SH-SY5Y (cell line): ENCODE data around the gene MIB2.
"Not testable (repeated sequence)": the region's sequence is repeated elsewhere in the genome, so short reads cannot be mapped to it uniquely, and the experiment has no call there.

Experiments
- GATA2 ChIP-seq: IDR thresholded peaks from 2 replicates; pipeline ENCODE4 v1.6.1; 2011; ENCODE audit warnings: mild to moderate bottlenecking, low read depth, low read length
- GATA3 ChIP-seq: IDR thresholded peaks from 2 replicates; pipeline ENCODE4 v1.6.1; 2011; ENCODE audit warnings: low read depth, mild to moderate bottlenecking, low read length, moderate library complexity

MIB2 gene

DNA sequence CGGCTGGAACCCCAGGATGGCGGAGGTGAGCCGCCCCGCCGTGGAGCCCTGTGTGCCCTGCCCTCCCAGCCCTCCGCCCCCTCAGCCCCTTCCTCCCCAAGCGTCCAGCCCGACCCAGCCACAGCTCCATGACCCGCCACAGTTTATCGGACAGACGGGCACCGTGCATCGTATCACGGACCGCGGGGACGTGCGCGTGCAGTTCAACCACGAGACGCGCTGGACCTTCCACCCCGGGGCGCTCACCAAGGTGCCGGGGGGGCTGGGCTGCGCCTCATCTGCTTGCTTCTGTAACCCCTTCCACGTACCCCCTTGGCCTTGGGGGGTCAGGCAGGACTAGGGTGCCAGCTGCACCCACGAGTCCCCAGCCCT is 10.1 kb downstream of the MIB2 start:
- no peak for TF ChIP-seq GATA3

DNA sequence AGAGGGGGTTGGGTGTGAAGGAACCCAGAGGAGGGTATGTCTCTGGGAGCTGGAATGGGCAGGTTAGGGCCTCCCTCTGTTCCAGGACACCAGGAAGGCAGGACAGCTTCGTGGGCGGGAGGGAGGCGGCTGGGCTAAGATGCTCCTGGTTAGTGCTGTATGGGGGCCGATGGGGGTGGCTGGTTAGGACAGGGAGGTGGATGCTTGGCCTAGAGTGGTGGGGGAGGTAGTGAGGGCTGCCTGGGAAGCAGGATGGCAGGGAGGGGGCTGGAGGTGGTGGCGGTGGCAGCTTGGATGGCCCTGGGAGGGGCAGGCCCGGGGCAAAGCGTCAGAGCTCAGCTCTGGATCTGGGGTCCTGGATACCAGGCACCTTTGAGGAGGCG is 10.5 kb downstream of the MIB2 start:
- TF ChIP-seq GATA3: no peak
- TF ChIP-seq GATA2: no peak

DNA sequence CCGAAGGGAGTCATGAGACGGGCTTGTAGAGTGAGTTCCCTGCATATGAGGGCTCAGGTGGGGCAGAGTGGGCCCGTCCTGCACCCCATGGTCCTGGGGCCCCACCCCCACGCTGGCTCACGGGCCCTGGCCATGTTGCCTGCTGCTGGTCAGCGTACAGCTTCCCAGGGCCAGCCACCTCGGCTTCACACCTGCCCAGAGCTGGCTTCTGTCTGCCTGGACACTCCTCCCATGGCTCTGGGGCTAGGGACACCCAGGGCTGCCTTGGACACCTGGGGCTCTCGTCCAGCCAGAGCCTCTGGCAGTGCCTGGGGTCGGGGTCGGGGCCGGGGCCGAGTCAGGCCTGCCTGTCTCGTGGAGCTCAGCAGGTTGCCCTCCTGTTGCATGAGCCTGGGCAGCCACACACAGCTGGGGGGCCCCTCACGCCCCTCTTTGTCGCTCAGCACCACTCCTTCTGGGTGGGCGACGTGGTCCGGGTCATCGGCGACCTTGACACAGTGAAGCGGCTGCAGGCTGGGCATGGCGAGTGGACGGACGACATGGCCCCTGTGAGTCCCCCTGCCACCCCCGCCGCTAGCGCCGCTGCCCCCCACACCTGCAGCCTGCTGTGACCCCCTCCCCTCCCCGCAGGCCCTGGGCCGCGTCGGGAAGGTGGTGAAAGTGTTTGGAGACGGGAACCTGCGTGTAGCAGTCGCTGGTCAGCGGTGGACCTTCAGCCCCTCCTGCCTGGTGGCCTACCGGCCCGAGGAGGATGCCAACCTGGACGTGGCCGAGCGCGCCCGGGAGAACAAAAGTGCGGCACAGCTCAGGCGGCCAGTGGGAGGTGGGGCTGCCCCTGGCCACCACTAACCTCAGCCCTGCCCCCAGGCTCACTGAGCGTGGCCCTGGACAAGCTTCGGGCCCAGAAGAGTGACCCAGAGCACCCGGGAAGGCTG is 11.2 kb downstream of the MIB2 start:
- TF ChIP-seq GATA2: no peak
- no peak for TF ChIP-seq GATA3

DNA sequence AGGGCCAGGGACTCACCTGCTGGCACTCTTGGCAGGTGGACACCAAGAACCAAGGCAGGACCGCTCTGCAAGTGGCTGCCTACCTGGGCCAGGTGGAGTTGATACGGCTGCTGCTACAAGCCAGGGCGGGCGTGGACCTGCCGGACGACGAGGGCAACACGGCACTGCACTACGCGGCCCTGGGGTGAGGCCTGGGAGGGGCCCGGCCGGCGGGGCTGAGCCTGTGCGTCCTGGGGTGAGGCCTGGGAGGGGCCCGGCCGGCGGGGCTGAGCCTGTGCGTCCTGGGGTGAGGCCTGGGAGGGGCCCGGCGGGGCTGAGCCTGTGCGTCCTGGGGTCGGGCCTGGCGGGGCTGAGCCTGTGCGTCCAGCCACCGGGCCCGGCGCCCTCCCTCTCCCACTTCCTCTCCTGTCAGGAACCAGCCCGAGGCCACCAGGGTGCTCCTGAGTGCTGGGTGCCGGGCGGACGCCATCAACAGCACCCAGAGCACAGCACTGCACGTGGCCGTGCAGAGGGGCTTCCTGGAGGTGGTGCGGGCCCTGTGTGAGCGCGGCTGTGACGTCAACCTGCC is 12.0 kb downstream of the MIB2 start:
- TF ChIP-seq GATA2: no peak
- TF ChIP-seq GATA3: no peak

DNA sequence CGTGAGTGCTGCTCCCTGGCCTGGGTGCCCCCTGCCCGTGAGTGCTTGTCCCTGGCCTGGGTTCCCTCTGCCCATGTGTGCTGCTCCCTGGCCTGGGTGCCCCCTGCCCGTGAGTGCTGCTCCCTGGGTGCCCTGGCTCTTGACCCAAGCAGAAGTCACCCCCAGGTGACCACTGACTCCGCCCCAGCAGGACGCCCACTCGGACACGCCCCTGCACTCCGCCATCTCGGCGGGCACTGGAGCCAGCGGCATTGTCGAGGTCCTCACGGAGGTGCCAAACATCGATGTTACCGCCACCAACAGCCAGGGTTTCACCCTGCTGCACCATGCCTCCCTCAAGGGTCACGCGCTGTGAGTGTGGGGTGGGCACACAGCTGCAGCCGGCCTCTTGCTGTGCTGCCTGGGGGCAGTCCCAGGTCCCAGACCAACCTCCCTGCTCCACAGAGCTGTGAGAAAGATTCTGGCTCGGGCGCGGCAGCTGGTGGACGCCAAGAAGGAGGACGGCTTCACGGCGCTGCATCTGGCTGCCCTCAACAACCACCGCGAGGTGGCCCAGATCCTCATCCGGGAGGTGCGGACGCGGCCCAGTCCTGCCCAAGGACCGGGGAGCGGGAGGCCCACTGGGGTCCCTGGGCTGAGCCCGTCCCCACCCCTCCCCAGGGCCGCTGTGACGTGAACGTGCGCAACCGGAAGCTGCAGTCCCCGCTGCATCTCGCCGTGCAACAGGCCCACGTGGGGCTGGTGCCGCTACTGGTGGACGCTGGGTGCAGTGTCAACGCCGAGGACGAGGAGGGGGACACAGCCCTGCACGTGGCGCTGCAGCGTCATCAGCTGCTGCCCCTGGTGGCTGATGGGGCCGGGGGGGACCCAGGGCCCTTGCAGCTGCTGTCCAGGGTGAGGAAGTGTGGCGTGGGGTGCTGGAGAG is 12.8 kb downstream of the MIB2 start:
- TF ChIP-seq GATA3: no peak
- no peak for TF ChIP-seq GATA2

DNA sequence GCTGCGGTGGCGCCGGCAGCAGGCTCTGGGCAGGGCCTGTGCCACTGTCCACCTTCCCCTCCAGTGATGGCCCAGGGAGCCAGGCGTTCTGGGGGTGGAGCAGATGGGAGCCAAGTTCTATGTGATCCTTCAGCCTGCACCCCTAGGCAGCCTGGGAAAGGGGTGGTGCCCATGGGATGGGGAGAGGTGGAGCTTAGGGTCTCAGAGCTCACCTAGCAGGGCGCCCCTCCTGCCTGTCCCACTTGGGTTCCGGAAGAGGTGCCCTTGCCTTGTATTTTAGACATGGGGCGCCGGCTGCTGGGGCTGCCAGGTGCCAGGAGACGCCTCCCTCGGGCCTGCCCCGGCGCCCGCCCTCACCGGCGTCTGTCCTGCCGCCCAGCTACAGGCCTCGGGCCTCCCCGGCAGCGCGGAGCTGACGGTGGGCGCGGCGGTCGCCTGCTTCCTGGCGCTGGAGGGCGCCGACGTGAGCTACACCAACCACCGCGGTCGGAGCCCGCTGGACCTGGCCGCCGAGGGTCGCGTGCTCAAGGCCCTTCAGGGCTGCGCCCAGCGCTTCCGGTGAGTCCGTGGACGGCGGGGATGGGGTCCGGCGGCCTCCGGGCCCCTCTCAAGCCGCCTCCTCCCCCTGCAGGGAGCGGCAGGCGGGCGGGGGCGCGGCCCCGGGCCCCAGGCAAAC is 13.6 kb downstream of the MIB2 start:
- TF ChIP-seq GATA2 (no peak), GATA3 (no peak)

DNA sequence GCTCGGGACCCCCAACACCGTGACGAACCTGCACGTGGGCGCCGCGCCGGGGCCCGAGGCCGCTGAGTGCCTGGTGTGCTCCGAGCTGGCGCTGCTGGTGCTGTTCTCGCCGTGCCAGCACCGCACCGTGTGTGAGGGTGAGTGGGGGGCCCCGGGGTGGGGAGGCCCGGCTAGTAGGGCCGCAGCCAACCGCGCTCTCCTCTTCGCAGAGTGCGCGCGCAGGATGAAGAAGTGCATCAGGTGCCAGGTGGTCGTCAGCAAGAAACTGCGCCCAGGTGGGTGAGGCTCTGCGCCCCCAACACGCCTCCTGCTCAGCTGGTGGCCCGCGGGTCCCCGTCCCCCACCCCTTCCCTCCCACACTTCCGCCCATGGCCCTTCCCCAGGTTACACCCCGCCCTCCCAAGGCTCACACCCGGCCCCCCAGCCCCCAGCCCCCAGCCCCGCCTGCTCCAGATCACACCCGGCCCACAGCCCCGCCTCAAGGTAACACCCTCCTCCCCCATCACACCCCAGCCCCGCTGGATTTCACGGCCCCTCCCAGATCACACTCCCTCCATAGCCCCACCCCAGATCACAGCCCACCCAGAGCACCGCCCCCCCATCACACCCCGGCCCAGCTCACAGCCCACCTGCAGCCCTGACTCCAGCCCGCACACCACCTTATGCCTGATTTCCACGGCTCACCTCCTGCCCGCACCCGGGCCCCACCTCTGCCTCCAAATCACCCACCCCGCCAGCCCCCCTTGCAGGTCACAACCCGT is 14.3 kb downstream of the MIB2 start:
- TF ChIP-seq GATA2: no peak
- TF ChIP-seq GATA3: no peak

DNA sequence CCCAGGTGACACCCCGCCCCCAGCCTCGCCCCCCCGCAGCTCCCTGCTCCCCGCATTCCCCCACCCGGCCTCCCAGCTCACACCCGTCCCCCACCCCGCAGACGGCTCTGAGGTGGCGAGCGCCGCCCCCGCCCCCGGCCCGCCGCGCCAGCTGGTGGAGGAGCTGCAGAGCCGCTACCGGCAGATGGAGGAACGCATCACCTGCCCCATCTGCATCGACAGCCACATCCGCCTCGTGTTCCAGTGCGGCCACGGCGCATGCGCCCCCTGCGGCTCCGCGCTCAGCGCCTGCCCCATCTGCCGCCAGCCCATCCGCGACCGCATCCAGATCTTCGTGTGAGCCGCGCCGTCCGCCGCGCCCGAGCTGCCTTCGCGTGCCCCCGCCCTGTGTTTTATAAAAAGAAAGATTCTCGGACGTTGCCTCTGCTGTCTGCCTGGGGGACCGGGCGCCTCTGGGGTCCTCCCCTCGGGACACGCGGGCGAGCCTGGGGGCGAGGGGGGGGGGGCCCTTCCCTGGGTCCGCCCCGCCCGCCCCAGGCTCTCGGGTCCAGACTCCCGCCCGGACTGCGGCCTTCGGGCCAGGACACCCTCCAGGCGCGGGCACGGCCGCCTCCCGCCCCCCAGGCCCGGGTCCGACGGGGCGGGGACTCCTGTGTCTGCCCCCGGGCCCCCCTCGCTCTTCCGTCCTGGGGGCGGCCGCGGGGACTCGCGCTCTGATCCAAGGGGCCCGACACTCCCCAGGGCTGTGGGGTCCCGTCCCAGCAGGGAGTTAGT is 15.1 kb downstream of the MIB2 start:
- TF ChIP-seq GATA3: no peak
- no peak for TF ChIP-seq GATA2

DNA sequence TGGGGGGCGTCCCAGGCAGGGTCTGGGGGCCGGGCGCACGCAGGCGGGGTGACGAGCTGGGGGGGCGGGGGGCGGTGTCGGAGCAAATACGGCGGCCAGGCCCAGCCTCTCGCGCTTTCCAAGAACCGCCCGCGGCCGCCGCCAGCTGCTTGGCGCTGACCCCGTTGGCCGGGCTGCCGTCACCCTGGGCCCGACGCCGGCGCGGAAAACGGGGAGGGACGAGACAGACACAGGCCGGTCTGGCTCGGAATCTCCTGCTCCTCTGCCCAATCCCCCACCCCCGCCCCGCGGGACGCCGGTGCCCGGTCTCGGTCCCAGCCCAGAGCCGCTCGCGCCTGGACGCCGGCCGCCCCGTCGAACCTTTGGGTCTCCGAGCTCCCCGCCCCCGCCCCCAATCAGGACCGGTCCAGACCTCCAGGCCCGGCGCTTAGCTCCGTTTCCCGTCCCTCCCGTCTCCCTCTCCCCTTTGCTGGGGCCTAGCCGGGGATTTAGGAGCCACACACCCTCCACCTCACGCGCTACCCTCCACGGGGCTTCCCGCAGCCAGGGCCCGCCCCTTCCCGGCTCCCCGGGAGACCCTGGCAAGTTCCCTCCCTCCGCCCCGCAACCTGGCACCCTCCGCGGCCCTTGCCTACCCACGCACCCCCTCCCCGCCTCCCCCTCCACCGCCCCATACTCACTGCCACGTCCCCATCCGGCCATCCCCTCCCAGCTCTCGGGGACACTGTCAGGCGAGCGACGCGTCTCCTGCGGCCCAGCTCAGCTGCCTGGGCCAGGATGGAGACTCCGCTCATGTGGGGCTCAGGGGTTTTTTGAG is 15.9 kb downstream of the MIB2 start:
- no peak for TF ChIP-seq GATA3
- TF ChIP-seq GATA2: no peak

DNA sequence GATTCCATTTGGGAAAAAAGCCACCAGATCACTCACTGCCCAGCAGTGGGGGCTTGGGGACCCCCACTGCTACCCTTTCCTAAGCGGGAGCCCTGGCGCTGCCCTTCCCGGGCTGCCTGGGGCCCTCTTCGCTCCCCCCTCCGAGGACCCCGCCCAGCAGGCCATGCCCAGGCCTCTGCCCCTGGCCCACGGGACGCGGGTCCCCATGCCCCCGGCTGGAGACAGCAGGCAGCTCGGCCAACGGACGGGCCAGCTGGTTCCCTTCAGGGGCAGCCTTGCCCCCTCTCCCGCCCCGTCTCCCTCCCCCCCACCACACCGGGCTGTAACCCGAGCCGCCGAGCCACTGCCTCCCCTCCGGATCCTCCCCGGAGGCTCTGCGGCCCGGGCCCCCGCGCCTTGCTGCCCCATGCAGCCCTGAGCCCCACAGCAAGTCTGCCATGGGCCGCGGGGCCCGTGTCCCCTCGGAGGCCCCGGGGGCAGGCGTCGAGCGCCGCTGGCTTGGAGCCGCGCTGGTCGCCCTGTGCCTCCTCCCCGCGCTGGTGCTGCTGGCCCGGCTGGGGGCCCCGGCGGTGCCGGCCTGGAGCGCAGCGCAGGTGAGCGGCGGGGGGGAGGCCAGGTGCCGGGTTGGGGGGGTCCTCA is 16.6 kb downstream of the MIB2 start, which contains the start of gene MMP23B:
TSS of gene MMP23B (plus strand) at position 392 of the 639 bp plus-strand sequence. CDS start at position 438, 46 bp downstream.
- TF ChIP-seq GATA3 (no peak), GATA2 (no peak)

DNA sequence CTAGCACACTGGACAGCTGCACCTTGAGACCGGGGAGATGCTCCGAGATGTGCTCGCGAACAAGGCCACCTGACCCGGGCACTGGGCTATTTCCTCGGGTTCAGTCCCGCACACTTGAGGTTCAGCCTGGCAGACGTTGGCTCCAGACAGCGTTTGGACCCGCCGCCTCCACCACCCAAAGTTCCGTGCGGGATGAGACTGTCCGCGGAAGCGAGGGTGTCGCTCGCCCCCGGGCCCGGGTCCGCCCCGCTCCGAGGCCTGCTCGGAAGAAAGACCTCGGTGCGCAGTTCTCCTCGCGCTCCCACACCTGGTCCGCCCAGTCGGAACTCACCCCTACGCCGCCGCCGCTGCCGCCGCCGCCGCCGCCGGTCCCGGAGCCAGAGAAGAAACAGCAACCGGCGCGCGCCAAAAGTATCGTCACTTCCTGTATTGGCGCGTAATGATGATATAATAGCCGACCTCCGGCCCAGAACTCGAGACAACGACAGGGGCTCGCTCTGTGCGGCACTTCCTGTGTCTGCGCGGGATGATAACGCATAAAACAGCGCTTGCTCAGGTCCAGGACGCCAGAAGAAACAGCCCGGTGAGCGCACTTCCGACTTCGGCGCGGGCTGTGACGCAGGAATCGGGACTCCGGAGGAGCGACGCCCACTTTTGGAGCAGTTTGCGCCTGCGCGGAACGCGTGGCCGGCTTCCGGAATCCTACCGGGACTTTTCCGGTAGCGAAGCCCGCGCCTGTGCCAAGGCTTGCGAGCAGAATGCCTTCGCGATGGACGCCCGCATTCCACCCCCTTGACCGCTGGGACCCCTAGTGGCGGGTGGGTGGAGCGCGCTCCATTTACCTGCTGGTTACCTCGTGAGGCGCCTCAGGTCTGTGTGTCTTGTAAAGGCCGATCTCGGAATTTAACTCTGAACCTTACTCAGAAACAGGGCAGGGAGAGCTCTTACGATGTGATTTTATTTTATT is 43.6 kb downstream of the MIB2 start, which contains the start of gene CDK11B:
TSS of gene CDK11B (minus strand) at position 422 of the 967 bp plus-strand sequence. CDS start 1,519 bp downstream, outside the sequence.
- TF ChIP-seq GATA3, GATA2: not testable (repeated sequence)
